ENCODE measurements around the gene PRKAG1.

GRCh38 chr12:48978291-48978740 lies 40.3 kb downstream of the PRKAG1 start, which contains the start of gene WNT1:
- TF ChIP-seq CTCF (IDR thresholded peaks at IDR 0.05; ENCODE audit: low read length) (peak; percentile 24; the same call in 1 of the 2 replicates), EZH2 (IDR thresholded peaks at IDR 0.05; ENCODE audit: borderline replicate concordance, low read length) (no peak)
